Urothelium cell line (cell line): ENCODE data around the gene RCBTB2.
"Not testable (repeated sequence)": the region's sequence is repeated elsewhere in the genome, so short reads cannot be mapped to it uniquely, and the experiment has no call there.

Experiments used
- DNase-seq: peaks from one replicate; pipeline ENCODE4 v3.0.0; 2011; ENCODE audit warnings: low spot score, mixed read lengths
- FAIRE-seq: peaks from 2 replicates; lab custom pipeline; 2011; peaks lifted over from hg19 to GRCh38; lab: Jason Lieb, UNC

RCBTB2 gene

DNA sequence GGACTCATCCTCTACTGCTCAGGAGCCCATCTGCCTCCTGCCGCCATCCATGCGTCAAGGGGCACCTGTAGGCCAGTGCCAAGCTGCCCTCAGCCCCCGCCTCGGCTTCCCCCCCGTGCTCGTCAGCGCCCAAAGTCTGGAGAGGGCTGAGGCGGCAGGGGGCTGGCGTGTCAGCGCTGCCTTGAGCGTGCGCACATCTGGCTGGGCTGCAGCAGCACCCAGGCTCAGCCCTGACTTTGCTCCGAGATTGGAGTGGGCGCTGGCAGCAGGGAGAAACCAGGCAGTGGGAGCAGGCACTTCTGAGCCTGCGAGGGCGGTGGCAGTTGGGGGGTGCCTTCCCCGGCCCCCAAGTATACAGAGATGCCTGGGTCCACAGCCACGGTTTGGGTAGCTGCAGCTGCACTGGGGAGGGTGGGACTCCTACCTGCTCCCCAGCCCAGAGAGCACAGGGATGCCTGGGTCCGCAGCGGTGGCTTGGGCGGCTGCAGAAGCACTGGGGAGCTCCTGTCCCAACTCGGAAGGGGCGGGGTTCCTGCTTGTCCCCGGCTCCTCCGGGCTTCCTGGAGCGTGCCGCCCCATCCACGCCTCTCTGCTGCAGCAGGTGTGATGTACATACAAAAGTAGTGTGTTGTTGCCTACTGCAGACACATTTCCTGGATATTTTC lies 75.2 kb downstream of the RCBTB2 start:
- DNase-seq (no peak), FAIRE-seq (no peak)

DNA sequence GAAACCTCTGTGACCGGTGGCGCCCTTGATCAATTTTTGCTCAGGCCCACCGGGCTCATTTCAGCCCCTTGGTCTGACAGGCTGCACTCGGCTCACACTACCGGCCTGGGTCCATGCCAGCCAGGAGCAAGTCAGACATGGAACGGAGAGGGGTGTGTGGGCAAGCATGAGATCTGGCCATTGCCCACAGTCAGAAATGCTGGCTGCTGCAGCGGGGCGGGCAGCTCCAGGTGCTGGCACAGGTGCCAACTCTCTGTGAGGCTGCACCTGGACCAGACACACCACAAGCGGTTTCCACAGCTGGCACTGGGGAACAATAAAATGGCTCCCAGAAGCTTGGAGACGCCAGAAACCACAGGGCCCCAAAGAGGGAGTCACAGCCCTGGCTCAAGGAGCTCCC lies 76.3 kb downstream of the RCBTB2 start:
- FAIRE-seq: no peak

DNA sequence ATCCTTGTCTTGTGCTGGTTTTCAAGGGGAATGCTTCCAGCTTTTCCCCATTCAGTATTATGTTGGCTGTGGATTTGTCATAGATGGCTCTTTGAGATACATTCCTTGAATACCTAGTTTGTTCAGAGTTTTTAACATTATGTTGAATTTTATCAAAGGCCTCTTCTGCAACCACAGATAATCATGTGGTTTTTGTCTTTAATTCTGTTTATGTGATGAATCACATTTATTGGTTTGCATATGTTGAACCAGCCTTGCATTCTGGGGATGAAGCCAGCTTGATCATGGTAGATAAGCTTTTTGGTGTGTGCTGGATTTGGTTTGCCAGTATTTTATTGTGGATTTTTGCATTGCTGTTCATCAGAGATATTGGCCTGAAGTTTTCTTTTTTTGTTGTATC lies 81.7 kb downstream of the RCBTB2 start:
- not testable (repeated sequence) for FAIRE-seq, DNase-seq

More for the DNA sequence above, 76.3 kb downstream of the RCBTB2 start:
- no peak for DNase-seq

DNA sequence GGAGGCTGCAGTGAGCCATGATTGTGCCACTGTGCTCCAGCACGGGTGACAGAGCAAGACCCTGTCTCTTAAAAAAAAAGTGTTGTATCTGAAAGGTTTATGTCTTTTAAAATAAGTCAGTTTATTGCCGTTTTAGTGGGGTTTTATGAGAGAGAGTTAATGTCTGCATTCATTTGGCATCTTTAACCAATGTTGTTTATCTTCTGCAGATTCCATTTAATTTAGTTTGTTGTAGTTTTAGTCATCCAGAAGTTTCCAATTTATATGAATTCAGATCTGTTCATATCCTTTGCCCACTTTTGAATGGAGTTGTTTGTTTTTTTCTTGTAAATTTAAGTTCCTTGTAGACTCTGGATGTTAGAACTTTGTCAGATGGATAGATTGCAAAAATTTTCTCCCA lies 83.2 kb downstream of the RCBTB2 start:
- DNase-seq (no peak), FAIRE-seq (no peak)

DNA sequence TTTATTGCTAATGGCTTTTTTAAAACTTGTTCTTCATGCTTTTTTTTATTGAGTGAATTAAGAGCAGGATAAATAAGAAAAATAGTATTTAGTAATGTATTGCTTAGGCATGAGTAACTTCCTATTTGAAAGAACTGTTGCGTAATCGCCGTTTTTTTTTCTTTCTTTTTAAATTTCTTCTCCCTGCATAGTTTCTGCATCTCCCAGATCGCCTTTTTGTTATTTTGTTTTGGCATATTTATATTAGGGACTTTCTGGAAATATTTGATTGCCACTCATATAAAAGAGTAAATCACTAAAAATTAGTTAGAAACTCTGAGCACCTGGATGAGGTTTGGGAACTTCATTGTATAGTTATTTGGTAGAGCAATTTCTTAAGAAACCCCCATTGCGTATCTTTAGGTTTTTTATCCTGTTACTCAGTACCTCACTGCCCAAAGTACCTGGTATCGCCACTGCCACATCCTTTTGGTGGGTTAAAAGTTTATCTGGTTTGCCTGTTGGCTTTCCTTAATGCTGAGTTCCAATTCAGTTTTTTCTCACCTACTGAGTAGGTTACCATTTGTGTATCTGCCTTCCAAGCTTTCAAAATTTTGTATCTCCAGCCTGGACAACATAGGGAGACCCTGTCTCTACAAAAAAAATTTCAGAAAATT lies 83.8 kb downstream of the RCBTB2 start:
- DNase-seq (no peak), FAIRE-seq (no peak)

DNA sequence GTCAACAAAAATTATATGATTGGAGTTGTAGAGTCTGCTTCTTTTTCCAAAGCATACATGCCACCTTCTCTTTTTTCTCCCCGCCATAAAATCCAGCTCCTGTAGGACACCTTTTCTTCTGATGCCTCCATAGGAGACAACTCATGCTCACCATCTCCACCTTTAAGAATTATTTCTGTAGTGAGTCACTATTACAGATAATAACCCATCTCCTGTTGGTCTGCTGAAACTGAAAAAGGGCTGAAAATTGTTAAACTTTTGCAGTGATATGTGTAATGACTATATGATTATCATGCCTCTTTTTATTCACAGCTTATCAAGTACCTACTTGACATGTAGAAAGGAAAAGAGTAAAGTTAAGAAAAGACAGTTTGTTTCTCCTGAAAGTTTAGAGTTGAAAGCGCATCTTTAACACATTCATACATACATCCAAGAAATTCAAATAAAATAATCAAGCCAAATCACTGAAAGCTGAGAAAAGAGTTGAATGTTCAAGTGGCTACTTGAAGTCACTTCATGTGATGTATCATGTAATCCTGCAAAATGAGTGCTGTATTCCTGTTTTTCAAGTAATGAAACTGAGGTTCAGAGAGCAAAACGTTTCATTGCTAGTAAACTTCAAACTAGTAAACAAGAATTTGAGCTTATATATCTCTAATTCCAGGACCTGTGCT lies 84.5 kb downstream of the RCBTB2 start:
- no peak for FAIRE-seq
- DNase-seq: no peak

DNA sequence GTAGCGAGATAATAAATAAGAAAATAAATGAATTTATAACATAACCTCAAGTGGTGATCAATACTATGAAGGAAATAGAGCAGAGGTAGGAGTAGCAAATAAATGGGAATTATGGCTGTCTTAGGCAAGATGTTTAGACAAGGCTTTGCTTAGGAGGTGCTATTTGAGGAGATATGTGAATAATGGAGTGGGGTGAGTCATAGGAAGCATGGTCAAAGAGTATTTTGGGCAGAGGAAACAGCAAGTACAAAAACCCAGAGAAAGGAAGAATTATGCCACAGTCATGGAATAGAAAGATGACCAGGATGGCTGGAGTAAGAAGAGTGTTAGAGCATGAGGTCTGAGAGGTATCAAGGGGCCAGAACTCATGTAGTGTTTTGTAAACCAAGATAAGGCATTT lies 86.4 kb downstream of the RCBTB2 start:
- FAIRE-seq: no peak
- DNase-seq: no peak

DNA sequence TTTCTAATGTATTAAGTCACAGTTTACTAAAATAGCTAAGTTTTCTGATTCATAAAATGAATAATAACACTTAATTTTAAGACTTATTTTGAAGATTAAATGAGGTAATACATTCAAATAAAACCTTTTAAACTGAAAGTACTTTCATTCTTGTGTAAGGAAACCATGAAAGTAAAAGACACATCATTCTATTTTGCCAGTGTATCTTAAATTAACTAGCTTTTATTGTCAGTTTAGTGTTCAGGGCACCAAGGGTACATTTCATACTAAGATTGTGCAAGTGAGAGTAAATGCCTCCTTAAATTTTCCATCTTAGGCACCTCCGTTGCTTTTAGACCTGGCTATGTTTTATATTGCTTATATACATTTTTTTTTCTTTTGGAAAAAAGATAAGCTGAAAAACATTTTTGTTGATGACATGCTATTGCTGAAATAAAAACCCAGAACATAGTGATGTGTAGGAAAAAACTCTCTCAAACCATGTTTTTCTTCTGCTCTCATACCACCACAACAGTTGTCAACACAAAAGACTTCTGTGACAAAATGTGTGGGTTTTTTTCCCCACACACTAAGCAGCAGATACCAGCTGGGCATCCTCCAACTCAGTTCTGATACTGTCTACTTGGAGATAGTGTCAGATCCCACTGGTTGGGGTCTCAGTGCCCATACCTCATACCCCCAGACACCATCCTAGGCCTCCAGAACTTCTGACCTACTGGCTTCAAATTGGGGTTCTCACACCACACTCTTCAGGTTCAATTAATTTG lies 89.3 kb downstream of the RCBTB2 start:
- no peak for DNase-seq
- no peak for FAIRE-seq
